Gastrocnemius medialis (tissue), 4 donors: ENCODE data around the gene EDNRA.

ENCODE experiments used
- CTCF ChIP-seq, 5 experiments: fragments of 450-650 bp in 3 of 5; fragments of 200-600 bp in 2 of 5; sonication (generic) in 2 of 5; IDR thresholded peaks in 4 of 5; conservative IDR thresholded peaks in 1 of 5; 1 replicate in 4 of 5; 2 replicates in 1 of 5; pipeline ENCODE4 v1.5.1; 2016 to 2019; ENCODE audit warnings: antibody characterized with exemption in 5 of 5, mild to moderate bottlenecking in 3 of 5, moderate library complexity in 3 of 5
- POLR2A ChIP-seq, 2 donors: fragments of 450-650 bp; IDR thresholded peaks; one replicate each; pipeline ENCODE4 v1.6.1; 2017; ENCODE audit warnings: antibody characterized with exemption in 2 of 2, mild to moderate bottlenecking in 2 of 2, moderate library complexity in 2 of 2

GRCh38 chr4:147485167-147485566 lies 4.3 kb downstream of the EDNRA start:
- TF ChIP-seq CTCF (IDR thresholded peaks at IDR 0.05 in 4 of 5, conservative IDR thresholded peaks at IDR 0.05 in 1 of 5) (no peak), POLR2A (IDR thresholded peaks at IDR 0.05) (no peak)
